Lung (tissue), 12 donors: ENCODE results near the gene TTC39B. TPM values are rescaled to one million over a fixed set of nuclear protein-coding genes. Genes with fewer than 3 reads are reported as not detected.

Source experiments
- ATAC-seq: fragments of 200-7000 bp; cut with Tn5 transposase; one replicate; pipeline ENCODE4 v1.9.1; 2020; ENCODE audit warnings: moderate number of reproducible peaks; ENCODE audit not compliant: insufficient read depth, low FRiP score
- DNase-seq, 3 donors: peaks; one replicate each; pipeline ENCODE4 v3.0.0-alpha.2; 2013 to 2017
- H3K27ac ChIP-seq, 2 donors: one replicate each; pipeline ENCODE4 v1.5.1; 2013; ENCODE audit warnings: mild to moderate bottlenecking in 2 of 2, moderate library complexity in 2 of 2, control low read depth in 1 of 2, inconsistent platforms in 1 of 2, low read depth in 1 of 2, low read length in 1 of 2
- H3K27me3 ChIP-seq, 3 donors: one replicate each; pipeline ENCODE4 v1.5.1; 2013; ENCODE audit warnings: low read length in 2 of 3; ENCODE audit not compliant: control insufficient read depth in 3 of 3, insufficient read depth in 3 of 3
- H3K36me3 ChIP-seq, 4 donors: one replicate each; pipeline ENCODE4 v1.5.1; 2013; ENCODE audit warnings: low read length in 4 of 4, mild to moderate bottlenecking in 1 of 4, moderate library complexity in 1 of 4; ENCODE audit not compliant: control insufficient read depth in 4 of 4, insufficient read depth in 4 of 4
- H3K4me1 ChIP-seq, 5 donors: one replicate each; pipeline ENCODE4 v1.5.1; 2013; ENCODE audit warnings: low read length in 5 of 5, mild to moderate bottlenecking in 2 of 5, moderate library complexity in 1 of 5; ENCODE audit not compliant: control insufficient read depth in 5 of 5, insufficient read depth in 5 of 5
- H3K4me3 ChIP-seq: one replicate; pipeline ENCODE4 v1.5.1; 2013; ENCODE audit warnings: mild to moderate bottlenecking, control low read depth, moderate library complexity
- H3K9ac ChIP-seq, 2 donors: one replicate each; pipeline ENCODE4 v1.5.1; 2013; ENCODE audit warnings: low read length in 2 of 2, control low read depth in 1 of 2; ENCODE audit not compliant: insufficient read depth in 1 of 2
- H3K9me3 ChIP-seq, 4 donors: one replicate each; pipeline ENCODE4 v1.5.1; 2013; ENCODE audit warnings: low read length in 3 of 4, mild to moderate bottlenecking in 1 of 4, moderate library complexity in 1 of 4; ENCODE audit not compliant: control insufficient read depth in 4 of 4, insufficient read depth in 3 of 4
- CTCF ChIP-seq: IDR thresholded peaks from 2 replicates; pipeline ENCODE4 v1.5.1; 2012; ENCODE audit warnings: mild to moderate bottlenecking; ENCODE audit errors: control extremely low read depth, extremely low read depth
- WGBS, 2 donors: extraction: QIAGEN DNeasy Blood & Tissue Kit; methylation state at CpG; one replicate each; pipeline ENCODE4 v1.1.7; 2013; 5-methylcytosine and 5-hydroxymethylcytosine counted together
- polyA plus RNA-seq, 2 donors: library from polyadenylated mRNA; stranded (reverse); fragments of 200-250 nt; gene quantifications; one replicate each; pipeline ENCODE4 v1.2.1, GENCODE V29; 2013
- total RNA-seq, 2 donors: library from RNA; depleted of rRNA in 1 of 2; stranded (reverse); fragments of >200 nt in 1 of 2; gene quantifications; one replicate each; pipeline ENCODE4 v1.2.1, GENCODE V29; 2014 to 2021
- donor health status: control.
- donor health status: control.
- donor health status: Bipolar disorder and iron deficiency.
- donor health status: healthy.
- donor health status: DM: yes; HTN: yes; CAD: no.

The TTC39B gene
- total and polyA plus RNA-seq, 4 donors: 4.2 to 30.0 (median 19.2) TPM

- Histone ChIP-seq H3K27ac (no peak overlapping the region), H3K4me1 (peaks cover 0 to 20% (median 0%) of the 10 kb centered on the region in 5 donors), H3K27me3 (no peaks in the 10 kb centered on the region), H3K9me3 (no peaks in the 10 kb centered on the region), H3K9ac (no peak overlapping the region), H3K4me3 (no peak overlapping the region), H3K36me3 (no peaks in the 10 kb centered on the region)
- ATAC-seq (no peak), DNase-seq (no peak)
- TF ChIP-seq CTCF: no peak
- 80 to 83% methylated on average over 5 of the region's 5 CpGs for WGBS, 2 donors
These were observed 170.4 kb downstream of the TTC39B start for GRCh38 chr9:15136646-15137045.

- TF ChIP-seq CTCF: peak; percentile 71
- peak; percentile 52 for ATAC-seq
- Histone ChIP-seq H3K9me3 (no peaks in the 10 kb centered on the region), H3K36me3 (no peaks in the 10 kb centered on the region), H3K27me3 (no peaks in the 10 kb centered on the region), H3K4me1 (peaks cover 0 to 20% (median 0%) of the 10 kb centered on the region in 5 donors), H3K9ac (peak overlapping the region in 1 of 2 donors; percentile 82), H3K27ac (no peak overlapping the region), H3K4me3 (no peak overlapping the region)
- 29 to 34% methylated on average over 18 of the region's 18 CpGs for WGBS, 2 donors
- peak; percentile 88 to 95 (median 95) for DNase-seq
These were observed 171.7 kb downstream of the TTC39B start for GRCh38 chr9:15135164-15135792.

GRCh38 chr9:15133488-15133887 is 173.5 kb downstream of the TTC39B start:
- no peak overlapping the region for H3K4me3 ChIP-seq
- no peak for TF ChIP-seq CTCF
- H3K27me3 ChIP-seq: no peaks in the 10 kb centered on the region
- no peak for ATAC-seq
- H3K9me3 ChIP-seq: no peaks in the 10 kb centered on the region
- H3K36me3 ChIP-seq: no peaks in the 10 kb centered on the region
- no peak for DNase-seq
- H3K4me1 ChIP-seq: peaks cover 0 to 17% (median 0%) of the 10 kb centered on the region in 5 donors
- no peak overlapping the region for H3K27ac ChIP-seq
- WGBS, 2 donors: 81 to 96% methylated on average over 3 of the region's 3 CpGs
- no peak overlapping the region for H3K9ac ChIP-seq

- Histone ChIP-seq H3K4me1 (peaks cover 0 to 17% (median 0%) of the 10 kb centered on the region in 5 donors), H3K9ac (no peak overlapping the region), H3K27ac (no peak overlapping the region), H3K36me3 (no peaks in the 10 kb centered on the region), H3K27me3 (no peaks in the 10 kb centered on the region), H3K9me3 (no peaks in the 10 kb centered on the region), H3K4me3 (no peak overlapping the region)
- no peak for TF ChIP-seq CTCF
- ATAC-seq (peak; percentile 22), DNase-seq (peak; percentile 18 to 76 (median 58))
- WGBS, 2 donors: 46 to 56% methylated on average over 5 of the region's 5 CpGs
These were observed 174.9 kb downstream of the TTC39B start for GRCh38 chr9:15132091-15132490.
